Thyroid gland (tissue), 4 donors: Measurements from ENCODE around the gene BCL11B. TPM values are rescaled to one million over a fixed set of nuclear protein-coding genes. Genes with fewer than 3 reads are reported as not detected.

Source experiments
- DNase-seq, 2 donors: peaks; one replicate each; pipeline ENCODE4 v3.0.0-alpha.2; 2019
- H3K27ac ChIP-seq, 3 donors: fragments of 200-600 bp; sonication (generic); 1 replicate in 2 of 3; 2 replicates in 1 of 3; pipeline ENCODE4 v1.5.1; 2016 to 2019; ENCODE audit warnings: mild to moderate bottlenecking in 1 of 3, moderate library complexity in 1 of 3
- H3K27me3 ChIP-seq: fragments of 200-600 bp; sonication (generic); one replicate; pipeline ENCODE4 v1.5.1; 2019
- H3K36me3 ChIP-seq, 2 donors: fragments of 200-600 bp; sonication (generic); one replicate each; pipeline ENCODE4 v1.5.1; 2016 to 2019
- H3K4me1 ChIP-seq, 2 donors: fragments of 200-600 bp; sonication (generic); one replicate each; pipeline ENCODE4 v1.5.1; 2017 to 2019
- H3K4me3 ChIP-seq, 3 donors: fragments of 200-600 bp; sonication (generic); replicated peaks in 1 of 3; 1 replicate in 2 of 3; 2 replicates in 1 of 3; pipeline ENCODE4 v1.5.1; 2016; ENCODE audit warnings: mild to moderate bottlenecking in 1 of 3
- H3K9me3 ChIP-seq: fragments of 200-600 bp; sonication (generic); one replicate; pipeline ENCODE4 v1.5.1; 2017
- POLR2A ChIP-seq, 2 donors: fragments of 450-650 bp; IDR thresholded peaks; one replicate each; pipeline ENCODE4 v1.6.1; 2017; ENCODE audit warnings: antibody characterized with exemption in 2 of 2, mild to moderate bottlenecking in 2 of 2, moderate library complexity in 1 of 2
- WGBS, 2 donors: methylation state at CpG; one replicate each; pipeline ENCODE4 v1.1.5; 2017; 5-methylcytosine and 5-hydroxymethylcytosine counted together
- intact Hi-C: fragments of 100-400 bp; cut with DNase I; formaldehyde crosslinking; loops from one replicate; pipeline ENCODE4 v1.15.1; 2023
- total RNA-seq, 4 donors: library from RNA; depleted of rRNA; stranded (reverse); fragments of >200 nt; gene quantifications; one replicate each; pipeline ENCODE4 v1.2.3, GENCODE V29; 2016
- TF ChIP-seq, protein P1 (sequence below), 6 experiments: fragments of 200-600 bp in 3 of 6; fragments of 450-650 bp in 3 of 6; sonication (generic) in 3 of 6; IDR thresholded peaks; one replicate each; pipeline ENCODE4 v1.5.1; 2016 to 2019; ENCODE audit warnings: antibody characterized with exemption in 6 of 6, mild to moderate bottlenecking in 2 of 6, inconsistent platforms in 1 of 6, moderate library complexity in 1 of 6

The BCL11B gene
- total RNA-seq, 4 donors from 2014 or later: 0.81 to 4.3 (median 2.3) TPM

DNA sequence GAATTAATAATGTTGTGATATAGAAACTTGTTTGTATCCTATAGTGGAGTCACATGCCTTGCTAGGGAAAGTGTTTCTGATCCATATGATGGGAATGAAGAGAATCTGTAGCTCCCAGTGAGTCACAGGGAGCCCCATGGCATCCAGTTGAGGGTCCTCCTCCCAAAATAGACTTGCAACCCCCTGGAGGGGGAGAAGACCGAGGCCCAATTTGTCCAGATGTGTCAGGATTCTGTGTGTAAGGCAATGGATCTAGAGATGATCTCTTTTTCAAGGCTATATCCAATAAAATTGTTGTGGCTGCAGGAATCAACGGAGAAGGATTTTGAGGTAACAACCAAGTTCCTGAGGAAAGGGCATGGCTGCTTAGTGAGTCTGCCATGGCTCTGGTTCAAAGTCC lies 121.8 kb downstream of the BCL11B start:
- H3K4me3 ChIP-seq: no peak overlapping the region
- H3K9me3 ChIP-seq: no peaks in the 10 kb centered on the region
- intact Hi-C loops: no loop called here
- no peak for DNase-seq
- TF ChIP-seq POLR2A (IDR thresholded peaks at IDR 0.05): no peak
- TF ChIP-seq, protein P1, sequence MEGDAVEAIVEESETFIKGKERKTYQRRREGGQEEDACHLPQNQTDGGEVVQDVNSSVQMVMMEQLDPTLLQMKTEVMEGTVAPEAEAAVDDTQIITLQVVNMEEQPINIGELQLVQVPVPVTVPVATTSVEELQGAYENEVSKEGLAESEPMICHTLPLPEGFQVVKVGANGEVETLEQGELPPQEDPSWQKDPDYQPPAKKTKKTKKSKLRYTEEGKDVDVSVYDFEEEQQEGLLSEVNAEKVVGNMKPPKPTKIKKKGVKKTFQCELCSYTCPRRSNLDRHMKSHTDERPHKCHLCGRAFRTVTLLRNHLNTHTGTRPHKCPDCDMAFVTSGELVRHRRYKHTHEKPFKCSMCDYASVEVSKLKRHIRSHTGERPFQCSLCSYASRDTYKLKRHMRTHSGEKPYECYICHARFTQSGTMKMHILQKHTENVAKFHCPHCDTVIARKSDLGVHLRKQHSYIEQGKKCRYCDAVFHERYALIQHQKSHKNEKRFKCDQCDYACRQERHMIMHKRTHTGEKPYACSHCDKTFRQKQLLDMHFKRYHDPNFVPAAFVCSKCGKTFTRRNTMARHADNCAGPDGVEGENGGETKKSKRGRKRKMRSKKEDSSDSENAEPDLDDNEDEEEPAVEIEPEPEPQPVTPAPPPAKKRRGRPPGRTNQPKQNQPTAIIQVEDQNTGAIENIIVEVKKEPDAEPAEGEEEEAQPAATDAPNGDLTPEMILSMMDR (IDR thresholded peaks at IDR 0.05): no peak
- H3K27me3 ChIP-seq: no peaks in the 10 kb centered on the region
- H3K4me1 ChIP-seq: no peaks in the 10 kb centered on the region
- H3K27ac ChIP-seq: no peak overlapping the region
- H3K36me3 ChIP-seq: no peaks in the 10 kb centered on the region
- 76 to 80% methylated on average over 2 of the region's 2 CpGs for WGBS, 2 donors

DNA sequence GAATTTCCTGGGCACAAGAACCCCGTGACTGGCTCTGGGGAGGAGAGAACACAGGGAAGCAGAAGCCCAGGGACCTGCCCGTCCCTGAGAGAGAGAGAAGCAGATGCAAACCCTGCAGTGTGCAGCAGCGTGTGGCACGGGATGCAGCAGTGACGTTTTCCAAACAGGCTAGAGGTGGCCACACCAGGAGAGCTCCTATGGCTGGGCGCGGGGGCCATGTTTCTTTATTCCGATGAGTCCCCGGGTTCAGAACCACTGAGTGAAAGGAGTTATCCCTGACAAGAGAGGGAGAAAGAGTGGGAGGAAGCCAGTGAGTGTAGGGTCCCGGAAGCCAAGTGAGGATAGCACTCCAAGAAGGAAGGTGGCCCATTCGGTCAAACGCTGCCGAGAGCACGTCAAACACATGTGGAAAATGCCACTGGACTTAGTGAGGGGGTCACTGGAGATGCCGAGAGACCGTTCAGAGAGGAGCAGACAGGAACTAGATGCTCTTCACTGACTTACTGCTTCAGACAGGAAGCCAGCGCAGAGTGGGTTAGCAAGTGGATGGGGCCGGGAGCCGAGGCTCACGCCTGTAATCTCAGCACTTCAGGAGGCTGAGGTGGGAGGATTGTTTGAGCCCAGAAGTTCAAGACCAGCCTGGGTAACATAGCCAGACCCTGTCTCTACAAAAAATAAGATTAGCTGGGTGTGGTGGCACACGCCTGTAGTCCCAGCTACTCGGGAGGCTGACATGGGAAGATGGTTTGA lies 123.0 kb downstream of the BCL11B start:
- intact Hi-C loops: no loop called here
- WGBS, 2 donors: 84 to 85% methylated on average over 22 of the region's 22 CpGs

DNA sequence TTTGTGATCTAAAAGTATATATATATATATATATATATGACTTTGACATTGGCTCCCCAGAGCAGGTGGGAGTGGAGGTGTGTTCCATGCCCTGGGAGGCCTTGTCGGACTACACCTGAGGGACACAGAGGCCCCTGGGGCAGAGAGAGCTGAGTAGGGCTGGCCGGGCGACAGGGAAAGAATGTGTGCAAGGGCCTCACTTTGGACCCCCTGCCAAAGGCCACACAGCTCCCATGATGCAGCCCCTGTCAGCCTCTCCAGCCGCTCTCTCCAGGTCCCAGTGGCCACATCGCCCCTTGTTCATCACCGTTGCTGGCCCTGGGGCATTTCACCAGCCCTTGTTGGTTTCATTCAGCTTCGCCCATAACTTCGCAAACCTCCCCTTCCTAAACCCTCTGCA lies 123.9 kb downstream of the BCL11B start:
- no peak overlapping the region for H3K27ac ChIP-seq
- intact Hi-C loops: no loop called here
- H3K4me1 ChIP-seq: no peaks in the 10 kb centered on the region
- 90% methylated on average over 8 of the region's 8 CpGs for WGBS, 2 donors
- no peaks in the 10 kb centered on the region for H3K9me3 ChIP-seq
- H3K4me3 ChIP-seq: no peak overlapping the region
- H3K27me3 ChIP-seq: no peaks in the 10 kb centered on the region
- no peak for DNase-seq
- TF ChIP-seq POLR2A (IDR thresholded peaks at IDR 0.05): no peak
- TF ChIP-seq, protein P1 (IDR thresholded peaks at IDR 0.05): no peak
- no peaks in the 10 kb centered on the region for H3K36me3 ChIP-seq

More for the DNA sequence above, 123.0 kb downstream of the BCL11B start:
- TF ChIP-seq, protein P1 (IDR thresholded peaks at IDR 0.05): no peak
- TF ChIP-seq POLR2A (IDR thresholded peaks at IDR 0.05): no peak
- no peaks in the 10 kb centered on the region for H3K4me1 ChIP-seq
- DNase-seq: no peak
- no peaks in the 10 kb centered on the region for H3K36me3 ChIP-seq
- no peaks in the 10 kb centered on the region for H3K9me3 ChIP-seq
- H3K4me3 ChIP-seq: no peak overlapping the region
- H3K27me3 ChIP-seq: no peaks in the 10 kb centered on the region
- H3K27ac ChIP-seq: no peak overlapping the region

DNA sequence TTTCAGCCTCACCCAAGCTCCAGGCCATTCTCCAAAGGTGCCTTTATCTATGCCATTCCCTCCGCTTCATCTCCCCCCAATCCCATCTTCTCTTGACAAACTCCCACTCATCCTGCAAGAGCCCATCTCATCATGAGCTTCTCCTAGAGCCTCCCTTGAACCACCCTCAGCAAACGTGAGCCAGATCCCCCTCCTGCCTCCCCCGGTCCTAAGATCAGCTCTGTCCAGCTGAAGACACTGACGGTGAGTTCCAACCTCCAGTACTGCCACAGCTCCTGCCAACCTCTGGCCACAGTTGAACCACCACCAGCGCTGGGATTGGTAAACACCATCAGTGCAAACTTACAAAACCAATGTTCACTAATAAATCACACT lies 124.6 kb downstream of the BCL11B start:
- WGBS, 2 donors: 77 to 82% methylated on average over 5 of the region's 5 CpGs
- H3K4me1 ChIP-seq: no peaks in the 10 kb centered on the region
- no peaks in the 10 kb centered on the region for H3K27me3 ChIP-seq
- H3K9me3 ChIP-seq: no peaks in the 10 kb centered on the region
- DNase-seq: no peak
- no peak overlapping the region for H3K27ac ChIP-seq
- TF ChIP-seq POLR2A (IDR thresholded peaks at IDR 0.05): no peak
- TF ChIP-seq, protein P1 (IDR thresholded peaks at IDR 0.05): no peak
- H3K4me3 ChIP-seq: no peak overlapping the region
- intact Hi-C loops: no loop called here
- H3K36me3 ChIP-seq: no peaks in the 10 kb centered on the region

DNA sequence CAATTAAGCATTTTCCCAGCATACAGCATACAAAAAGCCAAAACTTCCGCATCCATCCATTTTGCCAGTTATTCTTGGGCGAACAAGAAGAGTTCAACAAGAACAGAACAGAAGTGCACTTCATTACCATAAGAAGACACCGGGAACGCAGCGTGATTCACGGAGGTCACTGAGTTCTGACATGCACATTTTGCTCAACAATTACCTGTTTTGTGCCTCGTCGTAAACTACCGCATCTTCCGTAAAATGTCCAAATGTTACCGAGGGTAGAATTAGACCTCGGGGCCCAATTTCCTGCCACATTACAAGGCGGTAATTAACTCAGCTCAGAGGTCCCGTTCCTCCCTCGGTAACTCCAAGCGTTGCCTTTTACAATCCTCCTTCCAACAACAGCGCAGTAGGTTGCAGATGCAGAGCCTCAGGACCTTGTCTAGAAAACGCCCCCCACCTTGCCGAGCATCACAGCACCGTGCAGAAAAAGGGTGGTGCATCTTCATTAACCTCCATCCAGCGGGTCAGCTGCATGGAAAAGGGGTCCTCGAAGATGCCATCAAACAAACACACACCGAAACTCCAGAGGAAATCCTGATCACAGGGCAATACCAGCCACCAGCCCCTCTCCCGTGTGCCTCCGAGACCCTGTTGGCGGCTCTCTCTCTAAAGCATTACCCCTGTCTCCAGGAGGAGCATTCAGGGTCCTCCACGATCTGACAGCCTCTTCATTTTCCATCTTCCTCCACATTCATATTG lies 125.2 kb downstream of the BCL11B start:
- H3K4me1 ChIP-seq: no peaks in the 10 kb centered on the region
- H3K36me3 ChIP-seq: no peaks in the 10 kb centered on the region
- no peak for DNase-seq
- intact Hi-C loops: no loop called here
- no peaks in the 10 kb centered on the region for H3K27me3 ChIP-seq
- TF ChIP-seq, protein P1 (IDR thresholded peaks at IDR 0.05): no peak
- no peak for TF ChIP-seq POLR2A (IDR thresholded peaks at IDR 0.05)
- H3K27ac ChIP-seq: no peak overlapping the region
- H3K9me3 ChIP-seq: no peaks in the 10 kb centered on the region
- 90% methylated on average over 27 of the region's 27 CpGs for WGBS, 2 donors
- no peak overlapping the region for H3K4me3 ChIP-seq
